Measurements from ENCODE around the gene GPRIN1.

The GPRIN1 gene

GRCh38 chr5:176625512-176625911 is 15.6 kb upstream of the GPRIN1 start:
- no peaks in the 10 kb centered on the region for H3K36me3 ChIP-seq (ENCODE audit: control insufficient read depth in 5 of 5, insufficient read depth in 5 of 5, low read length in 5 of 5)
- H3K27ac ChIP-seq (ENCODE audit: low read depth, low read length): no peak overlapping the region
- peaks cover 52 to 80% (median 74%) of the 10 kb centered on the region in 5 donors for H3K27me3 ChIP-seq (ENCODE audit: control insufficient read depth in 5 of 5, insufficient read depth in 4 of 5, low read length in 5 of 5)
- H3K9ac ChIP-seq (ENCODE audit: low read length in 5 of 5): no peak overlapping the region
- H3K4me1 ChIP-seq (ENCODE audit: control insufficient read depth in 5 of 5, insufficient read depth in 5 of 5, low read length in 5 of 5): peaks cover 0 to 18% (median 9%) of the 10 kb centered on the region in 5 donors
- no peak overlapping the region for H3K4me3 ChIP-seq (ENCODE audit: low read depth in 1 of 5, low read length in 5 of 5)
- no peaks in the 10 kb centered on the region for H3K9me3 ChIP-seq (ENCODE audit: control insufficient read depth in 5 of 5, low read length in 5 of 5)

- peaks cover 56 to 80% (median 77%) of the 10 kb centered on the region in 5 donors for H3K27me3 ChIP-seq (ENCODE audit: control insufficient read depth in 5 of 5, insufficient read depth in 4 of 5, low read length in 5 of 5)
- H3K36me3 ChIP-seq (ENCODE audit: control insufficient read depth in 5 of 5, insufficient read depth in 5 of 5, low read length in 5 of 5): no peaks in the 10 kb centered on the region
- H3K9ac ChIP-seq (ENCODE audit: low read length in 5 of 5): no peak overlapping the region
Measured at GRCh38 chr5:176624938-176625337, 15.0 kb upstream of the GPRIN1 start.

GRCh38 chr5:176624142-176624541 is 14.2 kb upstream of the GPRIN1 start:
- peaks cover 59 to 80% (median 76%) of the 10 kb centered on the region in 5 donors for H3K27me3 ChIP-seq (ENCODE audit: control insufficient read depth in 5 of 5, insufficient read depth in 4 of 5, low read length in 5 of 5)
- no peak overlapping the region for H3K27ac ChIP-seq (ENCODE audit: low read depth, low read length)
- H3K9me3 ChIP-seq (ENCODE audit: control insufficient read depth in 5 of 5, low read length in 5 of 5): peaks cover 0 to 2% (median 0%) of the 10 kb centered on the region in 5 donors
- no peaks in the 10 kb centered on the region for H3K36me3 ChIP-seq (ENCODE audit: control insufficient read depth in 5 of 5, insufficient read depth in 5 of 5, low read length in 5 of 5)
- H3K9ac ChIP-seq (ENCODE audit: low read length in 5 of 5): no peak overlapping the region
- H3K4me1 ChIP-seq (ENCODE audit: control insufficient read depth in 5 of 5, insufficient read depth in 5 of 5, low read length in 5 of 5): peaks cover 0 to 19% (median 14%) of the 10 kb centered on the region in 5 donors
- H3K4me3 ChIP-seq (ENCODE audit: low read depth in 1 of 5, low read length in 5 of 5): no peak overlapping the region

More at GRCh38 chr5:176624938-176625337, 15.0 kb upstream of the GPRIN1 start:
- Histone ChIP-seq H3K27ac (ENCODE audit: low read depth, low read length) (no peak overlapping the region), H3K4me3 (ENCODE audit: low read depth in 1 of 5, low read length in 5 of 5) (no peak overlapping the region), H3K4me1 (ENCODE audit: control insufficient read depth in 5 of 5, insufficient read depth in 5 of 5, low read length in 5 of 5) (peaks cover 0 to 18% (median 10%) of the 10 kb centered on the region in 5 donors), H3K9me3 (ENCODE audit: control insufficient read depth in 5 of 5, low read length in 5 of 5) (no peaks in the 10 kb centered on the region)

GRCh38 chr5:176621661-176622079 is 11.7 kb upstream of the GPRIN1 start:
- Histone ChIP-seq H3K27me3 (ENCODE audit: control insufficient read depth in 5 of 5, insufficient read depth in 4 of 5, low read length in 5 of 5) (peaks cover 63 to 78% (median 73%) of the 10 kb centered on the region in 5 donors), H3K9ac (ENCODE audit: low read length in 5 of 5) (no peak overlapping the region), H3K27ac (ENCODE audit: low read depth, low read length) (no peak overlapping the region), H3K36me3 (ENCODE audit: control insufficient read depth in 5 of 5, insufficient read depth in 5 of 5, low read length in 5 of 5) (no peaks in the 10 kb centered on the region), H3K4me1 (ENCODE audit: control insufficient read depth in 5 of 5, insufficient read depth in 5 of 5, low read length in 5 of 5) (peaks cover 0 to 21% (median 19%) of the 10 kb centered on the region in 5 donors), H3K9me3 (ENCODE audit: control insufficient read depth in 5 of 5, low read length in 5 of 5) (peaks cover 0 to 2% (median 0%) of the 10 kb centered on the region in 5 donors), H3K4me3 (ENCODE audit: low read depth in 1 of 5, low read length in 5 of 5) (no peak overlapping the region)

- Histone ChIP-seq H3K4me1 (ENCODE audit: control insufficient read depth in 5 of 5, insufficient read depth in 5 of 5, low read length in 5 of 5) (peaks cover 0 to 21% (median 19%) of the 10 kb centered on the region in 5 donors), H3K36me3 (ENCODE audit: control insufficient read depth in 5 of 5, insufficient read depth in 5 of 5, low read length in 5 of 5) (no peaks in the 10 kb centered on the region), H3K27me3 (ENCODE audit: control insufficient read depth in 5 of 5, insufficient read depth in 4 of 5, low read length in 5 of 5) (peaks cover 52 to 75% (median 70%) of the 10 kb centered on the region in 5 donors), H3K9ac (ENCODE audit: low read length in 5 of 5) (no peak overlapping the region), H3K4me3 (ENCODE audit: low read depth in 1 of 5, low read length in 5 of 5) (peak overlapping the region in 2 of 5 donors; percentile 7 to 49), H3K27ac (ENCODE audit: low read depth, low read length) (no peak overlapping the region), H3K9me3 (ENCODE audit: control insufficient read depth in 5 of 5, low read length in 5 of 5) (peaks cover 0 to 2% (median 0%) of the 10 kb centered on the region in 5 donors)
Measured at GRCh38 chr5:176620333-176620981, 10.5 kb upstream of the GPRIN1 start.

GRCh38 chr5:176619569-176620332 is 9.8 kb upstream of the GPRIN1 start:
- peaks cover 0 to 21% (median 19%) of the 10 kb centered on the region in 5 donors for H3K4me1 ChIP-seq (ENCODE audit: control insufficient read depth in 5 of 5, insufficient read depth in 5 of 5, low read length in 5 of 5)

GRCh38 chr5:176619203-176619568 is 9.2 kb upstream of the GPRIN1 start:
- Histone ChIP-seq H3K36me3 (ENCODE audit: control insufficient read depth in 5 of 5, insufficient read depth in 5 of 5, low read length in 5 of 5) (no peaks in the 10 kb centered on the region), H3K4me1 (ENCODE audit: control insufficient read depth in 5 of 5, insufficient read depth in 5 of 5, low read length in 5 of 5) (peaks cover 0 to 21% (median 19%) of the 10 kb centered on the region in 5 donors), H3K9me3 (ENCODE audit: control insufficient read depth in 5 of 5, low read length in 5 of 5) (peaks cover 0 to 2% (median 0%) of the 10 kb centered on the region in 5 donors), H3K4me3 (ENCODE audit: low read depth in 1 of 5, low read length in 5 of 5) (peak overlapping the region in 2 of 5 donors; percentile 0 to 49), H3K27ac (ENCODE audit: low read depth, low read length) (no peak overlapping the region), H3K27me3 (ENCODE audit: control insufficient read depth in 5 of 5, insufficient read depth in 4 of 5, low read length in 5 of 5) (peaks cover 51 to 66% (median 64%) of the 10 kb centered on the region in 5 donors), H3K9ac (ENCODE audit: low read length in 5 of 5) (no peak overlapping the region)

More at GRCh38 chr5:176619569-176620332, 9.8 kb upstream of the GPRIN1 start:
- Histone ChIP-seq H3K27ac (ENCODE audit: low read depth, low read length) (no peak overlapping the region), H3K9ac (ENCODE audit: low read length in 5 of 5) (no peak overlapping the region), H3K4me3 (ENCODE audit: low read depth in 1 of 5, low read length in 5 of 5) (peak overlapping the region in 2 of 5 donors; percentile 0 to 49), H3K9me3 (ENCODE audit: control insufficient read depth in 5 of 5, low read length in 5 of 5) (peaks cover 0 to 2% (median 0%) of the 10 kb centered on the region in 5 donors), H3K36me3 (ENCODE audit: control insufficient read depth in 5 of 5, insufficient read depth in 5 of 5, low read length in 5 of 5) (no peaks in the 10 kb centered on the region), H3K27me3 (ENCODE audit: control insufficient read depth in 5 of 5, insufficient read depth in 4 of 5, low read length in 5 of 5) (peaks cover 51 to 68% (median 65%) of the 10 kb centered on the region in 5 donors)

- Histone ChIP-seq H3K9me3 (ENCODE audit: control insufficient read depth in 5 of 5, low read length in 5 of 5) (peaks cover 0 to 2% (median 0%) of the 10 kb centered on the region in 5 donors), H3K9ac (ENCODE audit: low read length in 5 of 5) (no peak overlapping the region), H3K27ac (ENCODE audit: low read depth, low read length) (no peak overlapping the region), H3K27me3 (ENCODE audit: control insufficient read depth in 5 of 5, insufficient read depth in 4 of 5, low read length in 5 of 5) (peaks cover 48 to 65% (median 60%) of the 10 kb centered on the region in 5 donors), H3K36me3 (ENCODE audit: control insufficient read depth in 5 of 5, insufficient read depth in 5 of 5, low read length in 5 of 5) (no peaks in the 10 kb centered on the region), H3K4me3 (ENCODE audit: low read depth in 1 of 5, low read length in 5 of 5) (peak overlapping the region in 1 of 5 donors; percentile 0), H3K4me1 (ENCODE audit: control insufficient read depth in 5 of 5, insufficient read depth in 5 of 5, low read length in 5 of 5) (peaks cover 0 to 21% (median 19%) of the 10 kb centered on the region in 5 donors)
Measured at GRCh38 chr5:176618783-176619182, 8.8 kb upstream of the GPRIN1 start.

GRCh38 chr5:176616511-176616910 is 6.6 kb upstream of the GPRIN1 start:
- H3K36me3 ChIP-seq (ENCODE audit: control insufficient read depth in 5 of 5, insufficient read depth in 5 of 5, low read length in 5 of 5): no peaks in the 10 kb centered on the region
- H3K4me1 ChIP-seq (ENCODE audit: control insufficient read depth in 5 of 5, insufficient read depth in 5 of 5, low read length in 5 of 5): peaks cover 0 to 21% (median 19%) of the 10 kb centered on the region in 5 donors
- no peak overlapping the region for H3K27ac ChIP-seq (ENCODE audit: low read depth, low read length)
- peaks cover 43 to 64% (median 60%) of the 10 kb centered on the region in 5 donors for H3K27me3 ChIP-seq (ENCODE audit: control insufficient read depth in 5 of 5, insufficient read depth in 4 of 5, low read length in 5 of 5)
- H3K4me3 ChIP-seq (ENCODE audit: low read depth in 1 of 5, low read length in 5 of 5): no peak overlapping the region
- peaks cover 0 to 2% (median 0%) of the 10 kb centered on the region in 5 donors for H3K9me3 ChIP-seq (ENCODE audit: control insufficient read depth in 5 of 5, low read length in 5 of 5)
- no peak overlapping the region for H3K9ac ChIP-seq (ENCODE audit: low read length in 5 of 5)
